HepG2 (cell line): Measurements from ENCODE around the gene RPS19. TPM values are rescaled to one million over a fixed set of nuclear protein-coding genes. Genes with fewer than 3 reads are reported as not detected.
A peak's percentile ranks its signal among the peaks of the same experiment; 100 is the strongest.

ENCODE experiments used
- BCL6 ChIP-seq: IDR thresholded peaks from 2 replicates; pipeline ENCODE4 v1.6.1; 2016; ENCODE audit warnings: missing genetic modification reagents, missing compliant biosample characterization
- CEBPG ChIP-seq: IDR thresholded peaks from 2 replicates; pipeline ENCODE4 v1.6.1; 2016
- CTCF ChIP-seq: sonication (generic); formaldehyde crosslinking; IDR thresholded peaks from 2 replicates; pipeline ENCODE4 v1.5.0; 2020; ENCODE audit warnings: mild to moderate bottlenecking, missing genetic modification reagents, moderate library complexity
- EP300 ChIP-seq, 3 experiments: sonication (generic) in 1 of 3; formaldehyde crosslinking in 1 of 3; IDR thresholded peaks; 2 replicates each; pipeline versions ENCODE4 v1.5.1 to v1.6.1; 2011 to 2020; ENCODE audit warnings: low read depth in 2 of 3, low read length in 2 of 3, borderline replicate concordance in 1 of 3, improper control_type of control experiment in 1 of 3, mild to moderate bottlenecking in 1 of 3, missing genetic modification reagents in 1 of 3, moderate library complexity in 1 of 3
- ETV6 ChIP-seq: sonication (generic); formaldehyde crosslinking; conservative IDR thresholded peaks from 2 replicates; pipeline ENCODE4 v1.4.0; 2020; ENCODE audit warnings: missing genetic modification reagents
- GTF2F1 ChIP-seq: fragments of 150-350 bp; IDR thresholded peaks from 2 replicates; pipeline ENCODE4 v1.6.1; 2014; ENCODE audit warnings: low read length
- MBNL3 ChIP-seq: fragments of 250-450 bp; sonication (Bioruptor Pico); conservative IDR thresholded peaks from 2 replicates; pipeline ENCODE4 v1.8.0; 2022; ENCODE audit warnings: mild to moderate bottlenecking, inconsistent platforms
- NFRKB ChIP-seq: fragments of 450-650 bp; IDR thresholded peaks from 2 replicates; pipeline ENCODE4 v1.6.1; 2017
- PATZ1 ChIP-seq: sonication (generic); formaldehyde crosslinking; IDR thresholded peaks from 2 replicates; pipeline ENCODE4 v1.4.0; 2020; ENCODE audit warnings: missing genetic modification reagents
- PRDM15 ChIP-seq: sonication (generic); formaldehyde crosslinking; IDR thresholded peaks from 2 replicates; pipeline ENCODE4 v1.4.0; 2020; ENCODE audit warnings: missing genetic modification reagents
- PRMT3 ChIP-seq: sonication (generic); formaldehyde crosslinking; IDR thresholded peaks from 2 replicates; pipeline ENCODE4 v1.8.1; 2022; ENCODE audit warnings: low read depth, mild to moderate bottlenecking, moderate library complexity, missing genetic modification reagents, borderline replicate concordance
- RFXANK ChIP-seq: IDR thresholded peaks from 2 replicates; pipeline ENCODE4 v1.6.1; 2016
- SALL1 ChIP-seq: sonication (generic); formaldehyde crosslinking; IDR thresholded peaks from 2 replicates; pipeline ENCODE4 v1.8.0; 2022; ENCODE audit warnings: mild to moderate bottlenecking, missing genetic modification reagents
- TP53 ChIP-seq: sonication (generic); formaldehyde crosslinking; conservative IDR thresholded peaks from 2 replicates; pipeline ENCODE4 v1.4.0; 2020; ENCODE audit warnings: missing genetic modification reagents
- ZFP1 ChIP-seq: IDR thresholded peaks from 2 replicates; pipeline ENCODE4 v1.6.1; 2016
- ZNF235 ChIP-seq: sonication (generic); formaldehyde crosslinking; IDR thresholded peaks from 2 replicates; pipeline ENCODE4 v1.8.1; 2023; ENCODE audit warnings: mild to moderate bottlenecking, missing genetic modification reagents, borderline replicate concordance
- ZNF280B ChIP-seq: sonication (generic); formaldehyde crosslinking; IDR thresholded peaks from 2 replicates; pipeline ENCODE4 v1.5.0; 2020; ENCODE audit warnings: missing genetic modification reagents, mild to moderate bottlenecking, borderline replicate concordance
- ZNF292 ChIP-seq: sonication (generic); formaldehyde crosslinking; IDR thresholded peaks from 2 replicates; pipeline ENCODE4 v1.8.1; 2022; ENCODE audit warnings: mild to moderate bottlenecking, low read depth, missing genetic modification reagents, borderline replicate concordance
- ZNF383 ChIP-seq: sonication (generic); formaldehyde crosslinking; IDR thresholded peaks from 2 replicates; pipeline ENCODE4 v1.4.0; 2020; ENCODE audit warnings: missing genetic modification reagents, mild to moderate bottlenecking, borderline replicate concordance
- ZNF780A ChIP-seq: sonication (generic); formaldehyde crosslinking; IDR thresholded peaks from 2 replicates; pipeline ENCODE4 v1.8.0; 2022; ENCODE audit warnings: mild to moderate bottlenecking, missing genetic modification reagents, moderate library complexity
- ZNF839 ChIP-seq: sonication (generic); formaldehyde crosslinking; IDR thresholded peaks from 2 replicates; pipeline ENCODE4 v1.4.0; 2020; ENCODE audit warnings: missing genetic modification reagents, mild to moderate bottlenecking, borderline replicate concordance
- ZSCAN9 ChIP-seq: IDR thresholded peaks from 2 replicates; pipeline ENCODE4 v1.6.1; 2016; ENCODE audit warnings: borderline replicate concordance
- polyA plus RNA-seq, 8 experiments: library from polyadenylated mRNA; depleted of rRNA in 3 of 8; stranded (reverse) in 7 of 8; unstranded in 1 of 8; fragments of >200 nt; fragmentation: Illumina TruSeq in 4 of 8; extraction: Trizol in 4 of 8; gene quantifications; 2 replicates each; pipeline versions ENCODE4 v1.2.1 to v1.2.3, GENCODE V29; 2011 to 2016; ENCODE audit warnings: low read depth in 4 of 8, missing spikeins in 1 of 8, mixed read lengths in 1 of 8; ENCODE audit not compliant: insufficient read depth in 1 of 8
- total RNA-seq, 5 experiments: library from RNA; depleted of rRNA; stranded (reverse); fragments of >200 nt; fragmentation: Illumina TruSeq; extraction: Trizol; gene quantifications; 2 replicates each; pipeline ENCODE4 v1.2.3, GENCODE V29; 2016; ENCODE audit warnings: low read depth in 1 of 5

Gene RPS19
- total and polyA plus RNA-seq, 2 of the 13 experiments (the other 11 are each of a cell fraction or from before 2014, with no cell fraction given): 1,983 to 4,758 TPM

- TF ChIP-seq SALL1 (CRISPR knock-in tag) (no peak), PRMT3 (no peak), RFXANK (CRISPR knock-in tag) (no peak), EP300 (IDR thresholded peaks at IDR 0.05; ENCODE audit: low read depth in 2 of 2, low read length in 2 of 2) (no peak), EP300 (CRISPR knock-in tag; IDR thresholded peaks at IDR 0.05; ENCODE audit: borderline replicate concordance) (no peak), ZNF383 (no peak), GTF2F1 (no peak), ZNF780A (CRISPR knock-in tag) (no peak), BCL6 (CRISPR knock-in tag) (no peak), ETV6 (CRISPR knock-in tag) (no peak), ZNF280B (no peak), MBNL3 (CRISPR knock-in tag) (no peak), ZNF292 (no peak), ZNF235 (no peak), CTCF (CRISPR knock-in tag) (peak; percentile 75), TP53 (CRISPR knock-in tag) (no peak), PRDM15 (CRISPR knock-in tag) (no peak), CEBPG (CRISPR knock-in tag) (peak; percentile 50), ZSCAN9 (CRISPR knock-in tag) (no peak), ZNF839 (CRISPR knock-in tag) (no peak), PATZ1 (CRISPR knock-in tag) (peak; percentile 26; the same call in 1 of the 2 replicates), NFRKB (no peak), ZFP1 (CRISPR knock-in tag) (no peak)
Measured at GRCh38 chr19:41893899-41894298, 33.8 kb downstream of the RPS19 start (continued).
